Central memory CD8-positive, alpha-beta T cell (primary cell): Measurements from ENCODE around the gene LRRC43.
A peak's percentile ranks its signal among the peaks of the same experiment; 100 is the strongest.
"Not testable (repeated sequence)": the region's sequence is repeated elsewhere in the genome, so short reads cannot be mapped to it uniquely, and the experiment has no call there.

Experiments
- ATAC-seq: fragments of 150-1000 bp; cut with Tn5 transposase; replicated peaks from 2 replicates; pipeline ENCODE4 v1.10.0; 2022; ENCODE audit warnings: mild to moderate bottlenecking, moderate FRiP score, moderate number of reproducible peaks; ENCODE audit not compliant: poor library complexity, severe bottlenecking; ENCODE audit errors: extremely low read depth
- DNase-seq, 2 donors: peaks; one replicate each; pipeline ENCODE4 v3.0.0; 2021; ENCODE audit warnings: low spot score in 2 of 2
- H3K27ac Mint-ChIP-seq: one replicate; pipeline ENCODE4 v1.8.0; 2022; ENCODE audit warnings: low read depth, mild to moderate bottlenecking, moderate library complexity, mixed read lengths
- H3K27me3 Mint-ChIP-seq: one replicate; pipeline ENCODE4 v1.8.0; 2022; ENCODE audit warnings: mixed read lengths
- H3K36me3 Mint-ChIP-seq: one replicate; pipeline ENCODE4 v1.8.0; 2022; ENCODE audit warnings: mild to moderate bottlenecking, moderate library complexity, mixed read lengths; ENCODE audit not compliant: insufficient read depth
- H3K4me1 Mint-ChIP-seq: one replicate; pipeline ENCODE4 v1.8.0; 2022; ENCODE audit warnings: mixed read lengths
- H3K4me3 Mint-ChIP-seq: one replicate; pipeline ENCODE4 v1.8.0; 2022; ENCODE audit warnings: mild to moderate bottlenecking, moderate library complexity, mixed read lengths
- H3K9me3 Mint-ChIP-seq: one replicate; pipeline ENCODE4 v1.8.0; 2022; ENCODE audit warnings: mixed read lengths

LRRC43 gene

DNA sequence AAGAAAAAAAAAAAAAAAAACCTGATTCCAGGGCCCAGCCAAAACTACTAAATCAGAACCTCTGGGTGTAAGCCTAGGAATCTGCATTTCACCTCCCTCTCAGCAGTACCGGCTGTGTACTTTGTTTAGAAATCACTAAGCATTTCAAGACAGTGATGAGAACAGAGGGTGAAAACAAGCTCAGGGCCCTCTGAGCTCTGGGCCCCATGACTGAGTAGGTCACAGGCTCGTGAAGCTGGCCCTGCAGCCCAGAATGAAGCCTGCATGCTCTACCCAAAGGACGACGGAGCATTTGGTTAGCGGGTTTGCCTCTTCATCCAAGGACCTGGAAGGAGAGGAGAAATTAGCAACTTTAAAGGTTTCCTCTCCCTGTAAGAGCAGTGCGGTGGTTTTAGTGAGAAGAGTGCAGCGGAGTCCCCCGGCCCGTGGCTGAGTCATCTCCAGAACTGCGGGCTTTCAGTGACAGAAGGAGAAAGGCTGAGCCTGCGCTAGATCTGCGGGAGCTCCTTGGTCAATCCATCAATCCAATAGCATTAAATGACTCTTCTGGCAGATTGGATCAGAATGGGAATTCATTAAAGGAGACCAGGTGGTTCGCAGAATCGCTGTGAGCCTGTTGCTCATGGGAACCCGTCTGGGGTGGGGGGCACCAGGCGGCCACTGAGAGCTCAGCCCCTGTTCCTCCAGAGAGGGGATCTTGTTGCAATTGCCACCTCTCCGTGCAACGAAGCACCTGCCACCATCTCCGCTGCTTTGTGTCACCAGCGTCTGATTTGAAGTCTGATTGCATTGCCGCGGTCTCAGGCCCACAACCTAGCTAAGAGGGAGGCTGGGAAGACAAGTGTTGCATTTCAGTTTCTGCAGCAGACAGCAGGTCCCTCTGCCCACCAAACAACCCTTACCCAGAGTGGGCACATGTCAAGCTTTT, 16.2 kb upstream of the LRRC43 start:
- Mint-ChIP-seq H3K27me3 (no peaks in the 10 kb centered on the region), H3K9me3 (no peaks in the 10 kb centered on the region), H3K36me3 (peaks cover 2% of the 10 kb centered on the region), H3K4me3 (peak overlapping the region; percentile 69), H3K27ac (peak overlapping the region; percentile 67), H3K4me1 (peaks cover 37% of the 10 kb centered on the region)
- ATAC-seq = peak; percentile 78
- peak in 1 of 2 donors; percentile 23 for DNase-seq

DNA sequence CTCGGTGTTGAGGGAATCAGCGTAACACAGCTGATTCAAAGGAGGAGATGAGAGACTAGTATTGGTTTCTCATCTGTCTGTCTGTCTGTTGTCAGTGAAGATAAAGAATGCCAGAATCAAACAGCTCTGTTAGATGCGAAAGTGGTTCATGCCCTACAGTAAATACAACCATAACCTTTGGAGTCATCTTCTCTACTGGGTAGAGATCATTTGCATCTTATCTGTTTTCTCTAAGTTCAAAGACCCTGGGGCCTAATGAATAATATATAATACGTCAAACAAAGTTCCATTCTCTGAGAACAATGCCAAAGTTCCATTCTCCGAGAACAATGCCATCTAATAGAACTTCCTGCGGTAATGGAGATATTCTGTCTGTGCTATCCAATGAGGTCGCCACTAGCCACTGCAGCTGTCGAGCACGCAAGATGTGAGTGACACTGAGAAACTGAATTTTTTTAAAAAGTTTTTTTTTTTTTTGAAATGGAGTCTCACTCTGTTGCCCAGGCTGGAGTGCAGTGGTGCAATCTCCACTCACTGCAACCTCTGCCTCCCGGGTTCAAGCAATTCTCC, 15.5 kb upstream of the LRRC43 start:
- peaks cover 2% of the 10 kb centered on the region for H3K36me3 Mint-ChIP-seq
- no peaks in the 10 kb centered on the region for H3K27me3 Mint-ChIP-seq
- ATAC-seq (peak; percentile 10), DNase-seq (no peak)
- H3K27ac Mint-ChIP-seq = peak overlapping the region; percentile 67
- peak overlapping the region; percentile 69 for H3K4me3 Mint-ChIP-seq
- no peaks in the 10 kb centered on the region for H3K9me3 Mint-ChIP-seq
- peaks cover 29% of the 10 kb centered on the region for H3K4me1 Mint-ChIP-seq

DNA sequence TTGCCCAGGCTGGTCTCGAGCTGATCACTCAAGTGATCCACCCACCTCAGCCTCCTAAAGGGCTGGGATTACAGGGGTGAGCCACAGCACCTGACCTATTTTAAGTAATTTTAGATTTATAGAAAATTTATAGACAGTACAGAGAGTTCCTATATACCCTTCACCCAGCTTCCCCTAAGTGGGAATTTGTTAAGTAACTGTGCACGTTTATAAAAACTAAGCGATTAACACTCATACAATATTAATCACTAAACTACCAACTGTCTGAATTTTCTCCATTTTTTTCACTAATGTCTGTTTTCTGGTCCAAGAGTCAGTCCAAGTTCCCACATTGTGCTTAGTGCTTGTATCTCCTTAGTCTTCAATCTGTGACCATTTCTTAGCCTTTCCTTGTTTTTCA, 14.4 kb upstream of the LRRC43 start:
- DNase-seq = no peak
- H3K36me3 Mint-ChIP-seq = peaks cover 2% of the 10 kb centered on the region
- no peak overlapping the region for H3K4me3 Mint-ChIP-seq
- no peak overlapping the region for H3K27ac Mint-ChIP-seq
- ATAC-seq = no peak
- peaks cover 19% of the 10 kb centered on the region for H3K4me1 Mint-ChIP-seq
- no peaks in the 10 kb centered on the region for H3K9me3 Mint-ChIP-seq
- no peaks in the 10 kb centered on the region for H3K27me3 Mint-ChIP-seq

DNA sequence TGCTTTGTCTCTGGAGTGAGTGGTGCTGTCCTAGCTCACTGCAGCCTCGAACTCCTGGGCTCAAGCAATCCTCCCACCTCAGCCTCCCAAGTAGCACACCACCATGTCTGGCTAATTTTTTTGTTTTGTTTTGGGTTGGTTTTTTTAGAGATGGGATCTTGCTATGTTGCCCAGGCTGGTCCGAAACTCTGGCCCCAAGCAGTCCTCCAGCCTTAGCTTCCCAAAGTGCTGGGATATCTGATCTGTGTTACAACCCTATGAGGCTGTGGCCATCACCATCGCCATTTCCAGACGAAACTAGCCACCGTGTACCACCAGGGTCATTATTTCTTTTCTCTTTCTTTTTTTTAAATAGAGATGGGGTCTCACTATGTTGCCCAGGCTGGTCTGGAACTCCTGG, 11.5 kb upstream of the LRRC43 start:
- Mint-ChIP-seq H3K4me1 (peaks cover 10% of the 10 kb centered on the region), H3K36me3 (peaks cover 2% of the 10 kb centered on the region), H3K27me3 (no peaks in the 10 kb centered on the region), H3K9me3 (no peaks in the 10 kb centered on the region), H3K4me3 (no peak overlapping the region), H3K27ac (no peak overlapping the region)
- ATAC-seq (no peak), DNase-seq (no peak)

DNA sequence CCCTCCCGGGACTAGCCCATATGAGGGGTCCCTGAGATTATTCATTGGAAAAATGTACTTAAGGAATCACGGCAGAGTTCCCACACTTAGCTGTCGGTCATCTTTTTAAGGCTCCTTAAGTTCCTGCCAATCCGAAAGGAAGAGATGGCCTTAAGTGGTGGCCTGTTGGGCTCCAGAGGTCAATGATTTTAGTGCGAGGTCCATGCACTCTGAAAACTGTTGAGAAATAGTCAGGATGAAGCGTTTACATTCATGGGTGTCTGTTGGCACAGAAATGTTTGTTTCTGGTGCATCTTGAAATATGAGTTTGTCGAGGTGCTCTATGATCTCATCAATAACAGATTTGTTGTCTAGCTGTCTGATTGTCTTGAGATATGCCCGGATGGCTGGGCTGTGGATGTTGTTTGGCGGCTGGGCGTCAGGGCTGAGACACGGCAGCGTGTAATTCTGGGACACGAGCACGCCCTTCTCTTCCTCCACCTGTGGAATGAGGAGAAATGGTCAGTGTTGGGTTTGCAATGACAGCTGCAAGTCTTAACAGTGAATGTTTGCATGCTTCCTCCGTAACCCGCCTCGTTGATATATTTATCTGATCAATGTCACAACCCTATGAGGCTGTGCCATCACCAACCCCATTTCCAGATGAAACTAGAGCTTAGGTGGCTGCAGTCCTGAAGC, 10.5 kb upstream of the LRRC43 start:
- H3K4me1 Mint-ChIP-seq = no peaks in the 10 kb centered on the region
- no peaks in the 10 kb centered on the region for H3K27me3 Mint-ChIP-seq
- no peak for ATAC-seq
- no peak for DNase-seq
- H3K27ac Mint-ChIP-seq = no peak overlapping the region
- H3K9me3 Mint-ChIP-seq = no peaks in the 10 kb centered on the region
- H3K4me3 Mint-ChIP-seq = no peak overlapping the region
- peaks cover 2% of the 10 kb centered on the region for H3K36me3 Mint-ChIP-seq

DNA sequence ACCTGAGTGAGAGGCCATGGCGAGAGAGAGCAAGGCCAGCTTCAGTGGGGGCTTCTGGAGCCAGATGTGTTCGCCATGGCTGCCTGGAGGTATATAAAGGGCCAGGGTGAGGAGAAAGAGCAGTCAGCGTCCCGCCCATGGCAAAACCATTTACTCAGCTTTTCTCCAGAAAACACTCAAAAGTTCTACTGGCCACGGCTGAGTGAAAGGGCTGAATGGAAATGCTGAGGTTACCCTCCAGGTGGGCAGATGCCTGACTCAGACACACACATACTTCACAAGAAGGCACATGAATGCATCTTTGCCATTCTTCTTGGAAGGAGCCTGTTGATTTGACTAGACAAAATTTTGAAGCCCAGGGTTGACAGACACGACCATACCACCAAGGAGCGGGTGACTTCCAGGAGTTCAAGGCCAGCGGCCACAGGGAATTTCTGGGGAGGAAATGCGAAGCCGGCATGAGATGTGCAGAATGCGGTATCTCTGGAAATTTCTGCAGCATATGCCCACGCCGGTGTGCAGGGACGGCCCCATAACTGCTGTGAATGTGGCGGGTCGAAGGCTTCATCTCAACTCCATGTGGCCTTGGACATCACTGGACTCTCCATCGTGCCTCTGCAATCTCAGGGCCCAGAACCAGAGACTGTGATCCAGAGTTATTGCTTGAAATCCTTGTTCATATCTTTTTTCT, 8.6 kb upstream of the LRRC43 start, which contains the start of gene IL31:
Gene IL31, minus strand, starts transcription at position 67 of the 691 bp plus-strand sequence. Its CDS starts 49 bp downstream, at position 18.
- Mint-ChIP-seq H3K27ac (no peak within 1 kb of the TSS), H3K9me3 (no peaks in the 10 kb centered on the region), H3K36me3 (peaks cover 2% of the 10 kb centered on the region), H3K4me3 (no peak within 1 kb of the TSS), H3K4me1 (no peaks in the 10 kb centered on the region), H3K27me3 (no peaks in the 10 kb centered on the region)
- DNase-seq (no peak), ATAC-seq (no peak)

DNA sequence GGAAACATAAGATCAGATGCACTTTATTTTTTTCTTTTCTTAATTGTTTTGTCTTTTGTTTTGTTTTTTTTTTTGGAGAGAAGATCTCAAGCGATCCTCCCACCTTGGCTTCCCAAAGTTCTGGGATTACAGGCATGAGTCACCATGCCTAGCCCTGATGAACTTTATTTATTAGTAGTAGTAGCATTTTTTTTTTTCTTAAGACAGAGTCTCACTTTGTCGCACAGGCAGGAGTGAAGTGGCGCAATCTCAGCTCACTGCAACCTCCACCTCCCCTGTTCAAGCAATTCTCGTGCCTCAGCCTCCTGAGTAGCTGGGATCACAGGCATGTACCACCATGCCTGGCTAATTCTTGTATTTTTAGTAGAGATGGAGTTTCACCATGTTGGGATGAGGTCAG, 6.5 kb upstream of the LRRC43 start:
- H3K27me3 Mint-ChIP-seq, H3K9me3 Mint-ChIP-seq, H3K36me3 Mint-ChIP-seq, DNase-seq, ATAC-seq, H3K27ac Mint-ChIP-seq, H3K4me1 Mint-ChIP-seq, H3K4me3 Mint-ChIP-seq: not testable (repeated sequence)

DNA sequence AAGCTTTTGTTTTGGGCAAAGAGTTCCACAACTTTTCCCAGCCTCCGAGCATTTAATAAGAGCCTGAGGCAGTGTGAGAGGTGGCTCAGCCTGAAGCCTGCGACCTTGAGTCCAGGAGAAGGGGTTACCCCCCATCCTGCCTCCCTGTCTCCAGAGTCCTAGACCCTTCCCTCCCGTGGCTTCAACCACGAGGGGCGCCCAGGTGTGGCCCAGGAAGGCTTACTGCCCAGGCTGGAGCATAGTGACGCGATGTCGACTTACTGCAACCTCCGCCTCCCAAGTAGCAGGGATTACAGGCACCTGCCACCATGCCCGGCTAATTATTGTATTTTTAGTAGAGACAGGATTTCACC, 641 bp downstream of the LRRC43 start:
- H3K36me3 Mint-ChIP-seq = peaks cover 4% of the 10 kb centered on the region
- no peak for DNase-seq
- H3K27ac Mint-ChIP-seq = peak overlapping the region; percentile 64
- H3K4me1 Mint-ChIP-seq = peaks cover 5% of the 10 kb centered on the region
- peak overlapping the region; percentile 77 for H3K4me3 Mint-ChIP-seq
- no peaks in the 10 kb centered on the region for H3K27me3 Mint-ChIP-seq
- ATAC-seq = no peak
- no peaks in the 10 kb centered on the region for H3K9me3 Mint-ChIP-seq

DNA sequence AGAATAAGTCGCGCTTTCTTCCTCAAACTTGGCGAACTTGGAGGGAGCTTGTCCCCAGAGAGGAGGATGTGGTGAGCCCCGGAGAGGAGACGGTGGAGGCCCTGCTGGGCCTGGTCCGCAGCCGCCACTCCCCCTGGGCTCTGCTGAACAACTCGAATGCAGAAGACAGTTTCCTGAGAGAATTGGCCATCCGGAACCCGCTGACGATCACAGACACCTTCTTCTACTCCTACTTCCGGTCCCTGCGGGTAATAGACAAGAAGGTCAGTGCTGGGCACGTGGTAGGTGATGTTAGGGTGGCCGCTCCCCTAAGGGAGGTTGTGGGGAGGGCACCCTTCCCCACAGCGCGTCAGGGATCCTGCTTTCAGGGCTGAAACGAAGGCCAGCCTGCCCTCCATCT, 1.6 kb downstream of the LRRC43 start:
- no peaks in the 10 kb centered on the region for H3K9me3 Mint-ChIP-seq
- DNase-seq (no peak), ATAC-seq (no peak)
- peaks cover 4% of the 10 kb centered on the region for H3K36me3 Mint-ChIP-seq
- peak overlapping the region; percentile 64 for H3K27ac Mint-ChIP-seq
- H3K27me3 Mint-ChIP-seq = no peaks in the 10 kb centered on the region
- H3K4me1 Mint-ChIP-seq = peaks cover 5% of the 10 kb centered on the region
- H3K4me3 Mint-ChIP-seq = peak overlapping the region; percentile 77

DNA sequence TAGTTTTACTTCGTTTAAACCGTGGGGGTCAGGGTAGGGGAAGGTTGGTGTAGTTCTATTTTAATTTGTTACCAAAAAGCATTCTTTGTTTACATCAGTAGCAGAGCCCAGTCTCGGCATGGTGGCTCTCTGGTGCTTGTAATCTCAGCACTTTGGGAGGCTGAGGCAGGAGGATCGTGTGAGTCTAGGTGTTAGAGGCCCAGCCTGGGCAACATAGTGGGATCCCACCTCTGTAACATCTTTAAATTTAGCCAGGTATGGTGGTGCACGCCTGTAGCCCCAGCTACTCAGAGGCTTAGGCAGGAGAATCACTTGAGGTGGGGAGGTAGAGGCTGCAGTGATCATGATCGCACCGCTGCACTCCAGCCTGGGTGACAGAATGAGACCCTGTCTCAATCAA, 2.2 kb downstream of the LRRC43 start:
- Mint-ChIP-seq H3K36me3 (peaks cover 4% of the 10 kb centered on the region), H3K4me3 (peak overlapping the region; percentile 77), H3K9me3 (no peaks in the 10 kb centered on the region), H3K4me1 (peaks cover 5% of the 10 kb centered on the region), H3K27me3 (no peaks in the 10 kb centered on the region), H3K27ac (no peak overlapping the region)
- ATAC-seq = no peak
- no peak for DNase-seq

DNA sequence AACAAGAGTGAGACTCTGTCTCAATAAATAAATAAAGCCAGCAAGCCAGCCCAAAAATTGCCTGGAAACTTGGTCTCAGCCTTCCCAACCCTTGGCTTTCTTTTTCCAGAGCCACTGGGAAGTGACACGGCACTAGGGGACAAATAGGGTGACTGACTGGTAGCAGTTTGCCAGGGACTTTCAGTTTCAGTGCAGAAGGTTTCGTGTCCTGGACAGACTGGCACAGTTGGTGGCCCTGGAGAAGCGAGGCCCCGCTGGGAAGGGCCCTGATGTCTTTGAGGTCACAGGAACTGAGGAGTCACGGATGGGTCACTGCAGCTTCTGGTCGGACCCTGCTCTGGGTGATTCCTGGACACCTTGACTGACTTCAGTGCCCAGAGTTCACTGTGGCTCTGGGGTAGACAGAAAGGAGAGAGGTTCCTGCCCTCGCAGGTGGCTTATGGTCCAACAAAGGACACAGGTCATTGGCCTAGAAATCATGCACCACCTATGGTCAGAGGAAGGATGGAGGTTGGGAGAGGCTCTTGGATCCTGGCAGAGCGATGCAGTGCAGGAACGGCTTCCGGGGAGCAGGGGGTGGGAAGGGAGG, 2.7 kb downstream of the LRRC43 start:
- peaks cover 4% of the 10 kb centered on the region for H3K36me3 Mint-ChIP-seq
- no peak overlapping the region for H3K4me3 Mint-ChIP-seq
- ATAC-seq (no peak), DNase-seq (no peak)
- H3K27ac Mint-ChIP-seq = no peak overlapping the region
- H3K9me3 Mint-ChIP-seq = no peaks in the 10 kb centered on the region
- peaks cover 6% of the 10 kb centered on the region for H3K4me1 Mint-ChIP-seq
- no peaks in the 10 kb centered on the region for H3K27me3 Mint-ChIP-seq

DNA sequence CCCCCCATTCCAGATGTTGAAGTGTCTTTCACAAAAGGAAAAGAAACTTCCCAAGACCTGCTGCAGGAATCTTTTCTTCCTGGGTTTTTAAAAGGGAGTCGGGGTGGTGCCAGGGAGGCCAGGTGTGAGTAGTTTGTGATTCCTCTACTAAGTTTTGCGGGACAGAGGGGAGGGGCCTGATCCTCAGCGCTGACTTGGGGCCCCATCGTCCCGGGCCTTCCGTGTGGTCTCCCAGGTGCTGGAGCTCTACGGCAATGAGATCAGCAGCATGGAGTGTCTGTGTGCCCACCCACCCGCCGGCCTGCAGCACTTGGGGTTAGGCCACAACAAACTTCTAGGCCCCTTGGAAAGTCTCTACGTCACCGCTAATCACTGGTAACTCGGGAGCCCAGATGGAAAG, 4.5 kb downstream of the LRRC43 start:
- no peak for DNase-seq
- H3K27ac Mint-ChIP-seq = no peak overlapping the region
- no peaks in the 10 kb centered on the region for H3K9me3 Mint-ChIP-seq
- peaks cover 13% of the 10 kb centered on the region for H3K4me1 Mint-ChIP-seq
- no peak overlapping the region for H3K4me3 Mint-ChIP-seq
- no peaks in the 10 kb centered on the region for H3K27me3 Mint-ChIP-seq
- no peak for ATAC-seq
- peaks cover 4% of the 10 kb centered on the region for H3K36me3 Mint-ChIP-seq
